ENCODE results near the gene SV2B. TPM values are rescaled to one million over a fixed set of nuclear protein-coding genes. Genes with fewer than 3 reads are reported as not detected.

Gene SV2B
- total RNA-seq, 1 experiment from 2014 or later, result 1.4 TPM

- TF ChIP-seq USF2 (CRISPR knock-in tag; IDR thresholded peaks at IDR 0.05) (no peak), ZSCAN18 (CRISPR knock-in tag; IDR thresholded peaks at IDR 0.05) (no peak)
These were observed 48.2 kb downstream of the SV2B start (continued) for GRCh38 chr15:91148243-91148642.

GRCh38 chr15:91150502-91151160 lies 50.6 kb downstream of the SV2B start:
- H3K36me3 Mint-ChIP-seq, result no peaks in the 10 kb centered on the region
- ChIA-PET CTCF (interaction anchor here (1.0 to 1.4 kb wide), 5 partner anchors 95 to 118 kb away, joined by 3 to 4 read pairs (median 3); no protein-coding TSS in a partner anchor), POLR2A (no interaction called here)
- no peaks in the 10 kb centered on the region for H3K27me3 Mint-ChIP-seq (ENCODE audit: low read depth)
- no peak overlapping the region for H3K4me3 Mint-ChIP-seq
- no peaks in the 10 kb centered on the region for H3K4me1 Mint-ChIP-seq
- no peak for ATAC-seq
- no peak overlapping the region for H3K27ac Mint-ChIP-seq
- H3K9me3 Mint-ChIP-seq, result no peaks in the 10 kb centered on the region
- no peak for DNase-seq (ENCODE audit: low spot score)
- TF ChIP-seq TCF7 (CRISPR knock-in tag; IDR thresholded peaks at IDR 0.05; ENCODE audit: low read depth), result no peak
- no peak for TF ChIP-seq ZNF512 (CRISPR knock-in tag; IDR thresholded peaks at IDR 0.05; ENCODE audit: borderline replicate concordance)
- TF ChIP-seq ZNF396 (CRISPR knock-in tag; IDR thresholded peaks at IDR 0.05; ENCODE audit: borderline replicate concordance), result no peak
- TF ChIP-seq TP53 (CRISPR knock-in tag; IDR thresholded peaks at IDR 0.05), result no peak
- no peak for TF ChIP-seq ZNF121 (CRISPR knock-in tag; IDR thresholded peaks at IDR 0.05)
- TF ChIP-seq ERG (CRISPR knock-in tag; IDR thresholded peaks at IDR 0.05), result no peak
- no peak for TF ChIP-seq NR3C1 (CRISPR knock-in tag; conservative IDR thresholded peaks at IDR 0.05; ENCODE audit: low read depth)
- no peak for TF ChIP-seq E2F4 (CRISPR knock-in tag; IDR thresholded peaks at IDR 0.05; ENCODE audit: borderline replicate concordance, low read depth)
- no peak for TF ChIP-seq ZNF423 (CRISPR knock-in tag; IDR thresholded peaks at IDR 0.05)
- no peak for TF ChIP-seq PRRX2 (CRISPR knock-in tag; IDR thresholded peaks at IDR 0.05)
- TF ChIP-seq ZNF281 (CRISPR knock-in tag; IDR thresholded peaks at IDR 0.05), result no peak
- no peak for TF ChIP-seq FOXK1 (CRISPR knock-in tag; IDR thresholded peaks at IDR 0.05)

All from WTC11 (cell line).